GM06990 (cell line): Measurements from ENCODE around the gene CTSH.

Experiments
- DNase-seq: peaks from one replicate; pipeline ENCODE4 v3.0.0-alpha.2; 2011; ENCODE audit not compliant: insufficient read length; ENCODE audit errors: extremely low read depth
- H3K27me3 ChIP-seq: replicated peaks from 2 replicates; pipeline ENCODE4 v1.6.0; 2011; ENCODE audit warnings: low read length; ENCODE audit not compliant: control insufficient read depth, insufficient read depth
- H3K36me3 ChIP-seq: 2 replicates; pipeline ENCODE4 v1.5.1; 2011; ENCODE audit warnings: low read length; ENCODE audit not compliant: control insufficient read depth, insufficient read depth
- H3K4me3 ChIP-seq: replicated peaks from 2 replicates; pipeline ENCODE4 v1.5.1; 2011; ENCODE audit warnings: low read depth, mild to moderate bottlenecking, control low read depth, low read length
- TF ChIP-seq, protein P1 (sequence below): IDR thresholded peaks from 2 replicates; pipeline ENCODE4 v1.5.1; 2011; ENCODE audit warnings: low read length, control low read depth, mild to moderate bottlenecking, inconsistent platforms; ENCODE audit not compliant: insufficient read depth, poor library complexity, severe bottlenecking

The CTSH gene

GRCh38 chr15:78974272-78974918, 29.5 kb upstream of the CTSH start:
- H3K27me3 ChIP-seq, result no peaks in the 10 kb centered on the region
- no peak overlapping the region for H3K4me3 ChIP-seq
- TF ChIP-seq, protein P1, sequence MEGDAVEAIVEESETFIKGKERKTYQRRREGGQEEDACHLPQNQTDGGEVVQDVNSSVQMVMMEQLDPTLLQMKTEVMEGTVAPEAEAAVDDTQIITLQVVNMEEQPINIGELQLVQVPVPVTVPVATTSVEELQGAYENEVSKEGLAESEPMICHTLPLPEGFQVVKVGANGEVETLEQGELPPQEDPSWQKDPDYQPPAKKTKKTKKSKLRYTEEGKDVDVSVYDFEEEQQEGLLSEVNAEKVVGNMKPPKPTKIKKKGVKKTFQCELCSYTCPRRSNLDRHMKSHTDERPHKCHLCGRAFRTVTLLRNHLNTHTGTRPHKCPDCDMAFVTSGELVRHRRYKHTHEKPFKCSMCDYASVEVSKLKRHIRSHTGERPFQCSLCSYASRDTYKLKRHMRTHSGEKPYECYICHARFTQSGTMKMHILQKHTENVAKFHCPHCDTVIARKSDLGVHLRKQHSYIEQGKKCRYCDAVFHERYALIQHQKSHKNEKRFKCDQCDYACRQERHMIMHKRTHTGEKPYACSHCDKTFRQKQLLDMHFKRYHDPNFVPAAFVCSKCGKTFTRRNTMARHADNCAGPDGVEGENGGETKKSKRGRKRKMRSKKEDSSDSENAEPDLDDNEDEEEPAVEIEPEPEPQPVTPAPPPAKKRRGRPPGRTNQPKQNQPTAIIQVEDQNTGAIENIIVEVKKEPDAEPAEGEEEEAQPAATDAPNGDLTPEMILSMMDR, result no peak
- H3K36me3 ChIP-seq, result no peaks in the 10 kb centered on the region
- DNase-seq, result no peak

GRCh38 chr15:78969687-78970349, 25.0 kb upstream of the CTSH start:
- Histone ChIP-seq H3K4me3 (no peak overlapping the region), H3K36me3 (no peaks in the 10 kb centered on the region), H3K27me3 (no peaks in the 10 kb centered on the region)
- DNase-seq, result no peak
- TF ChIP-seq, protein P1, result no peak

GRCh38 chr15:78968539-78969271, 23.9 kb upstream of the CTSH start:
- Histone ChIP-seq H3K4me3 (no peak overlapping the region), H3K27me3 (no peaks in the 10 kb centered on the region), H3K36me3 (no peaks in the 10 kb centered on the region)
- DNase-seq, result no peak
- TF ChIP-seq, protein P1, result no peak

DNA sequence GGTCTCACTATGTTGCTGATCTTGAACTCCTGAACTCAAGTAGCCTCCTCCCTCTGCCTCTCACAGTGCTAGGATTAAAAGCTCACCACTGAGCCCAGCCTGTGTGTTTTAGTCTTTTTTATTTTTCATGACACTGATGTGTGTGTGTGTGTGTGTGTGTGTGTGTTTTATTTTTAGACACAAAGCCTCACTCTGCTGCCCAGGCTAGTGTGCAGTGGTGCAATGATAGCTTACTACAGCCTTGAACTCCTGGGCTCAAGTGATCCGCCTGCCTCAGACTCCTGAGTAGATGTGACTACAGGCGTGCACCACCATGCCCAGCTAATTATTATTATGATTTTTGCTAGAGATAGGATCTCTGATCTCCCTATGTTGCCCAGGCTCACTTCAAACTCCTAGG, 23.3 kb upstream of the CTSH start:
- Histone ChIP-seq H3K4me3 (no peak overlapping the region), H3K27me3 (no peaks in the 10 kb centered on the region), H3K36me3 (no peaks in the 10 kb centered on the region)
- no peak for DNase-seq
- TF ChIP-seq, protein P1, result no peak

DNA sequence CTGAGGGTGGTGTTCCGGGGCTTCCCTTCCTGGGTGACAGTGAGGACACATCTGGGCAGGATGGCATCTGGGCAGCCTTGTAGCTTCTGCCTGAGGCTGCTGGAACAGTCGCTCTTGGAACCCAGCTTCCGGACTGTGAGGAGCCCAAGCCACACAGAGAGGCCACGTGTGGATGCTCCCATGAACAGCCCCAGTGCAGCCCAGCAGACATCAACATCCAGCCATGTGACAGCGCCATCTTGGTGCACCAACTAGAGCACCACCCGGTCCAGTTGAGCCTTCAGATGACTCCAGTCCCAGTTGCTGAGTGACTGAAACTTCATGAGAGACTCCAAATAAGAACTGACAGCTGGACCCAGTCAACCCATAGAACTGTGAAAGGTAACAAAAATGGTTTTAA, 15.5 kb upstream of the CTSH start:
- Histone ChIP-seq H3K36me3 (no peaks in the 10 kb centered on the region), H3K4me3 (no peak overlapping the region), H3K27me3 (no peaks in the 10 kb centered on the region)
- DNase-seq, result no peak
- TF ChIP-seq, protein P1, result no peak
